Muscle layer of duodenum (tissue), 2 donors: ENCODE results near the gene NEURL1.

Source experiments
- H3K27ac ChIP-seq: one replicate; pipeline ENCODE4 v1.7.0; 2013; ENCODE audit warnings: mild to moderate bottlenecking, low read length
- H3K27me3 ChIP-seq: one replicate; pipeline ENCODE4 v1.7.0; 2013; ENCODE audit warnings: low read depth, mild to moderate bottlenecking, control low read depth, low read length
- H3K36me3 ChIP-seq, 2 donors: one replicate each; pipeline ENCODE4 v1.7.0; 2013; ENCODE audit warnings: low read length in 2 of 2, control low read depth in 1 of 2, mild to moderate bottlenecking in 1 of 2; ENCODE audit not compliant: insufficient read depth in 2 of 2, control insufficient read depth in 1 of 2
- H3K4me1 ChIP-seq, 2 donors: one replicate each; pipeline ENCODE4 v1.7.0; 2013; ENCODE audit warnings: low read length in 2 of 2, mild to moderate bottlenecking in 2 of 2, control low read depth in 1 of 2, moderate library complexity in 1 of 2; ENCODE audit not compliant: insufficient read depth in 2 of 2, control insufficient read depth in 1 of 2
- H3K4me3 ChIP-seq, 2 donors: one replicate each; pipeline ENCODE4 v1.7.0; 2013; ENCODE audit warnings: low read length in 2 of 2, low read depth in 1 of 2, mild to moderate bottlenecking in 1 of 2
- H3K9me3 ChIP-seq, 2 donors: one replicate each; pipeline ENCODE4 v1.7.0; 2013; ENCODE audit warnings: low read length in 2 of 2, control low read depth in 1 of 2, mild to moderate bottlenecking in 1 of 2; ENCODE audit not compliant: control insufficient read depth in 1 of 2
- donor health status: healthy.

Gene NEURL1

GRCh38 chr10:103493362-103493915 lies at the start of gene NEURL1:
Gene NEURL1 (plus strand): TSS chr10:103493705. CDS start chr10:103494388, 683 bp downstream.
- H3K36me3 ChIP-seq, result no peaks in the 10 kb centered on the region
- H3K4me1 ChIP-seq, result peaks cover 0 to 21% of the 10 kb centered on the region in 2 donors
- H3K4me3 ChIP-seq, result peak within 1 kb of the TSS; percentile 37 to 74
- peaks cover 12% of the 10 kb centered on the region for H3K27me3 ChIP-seq
- no peak within 1 kb of the TSS for H3K27ac ChIP-seq
- H3K9me3 ChIP-seq, result no peaks in the 10 kb centered on the region

- Histone ChIP-seq H3K36me3 (peaks cover 44 to 83% of the 10 kb centered on the region in 2 donors), H3K4me1 (peaks cover 0 to 18% of the 10 kb centered on the region in 2 donors), H3K27ac (no peak overlapping the region), H3K9me3 (no peaks in the 10 kb centered on the region), H3K27me3 (no peaks in the 10 kb centered on the region), H3K4me3 (no peak overlapping the region)
Observed at GRCh38 chr10:103444478-103444877, 49.0 kb upstream of the NEURL1 start.

GRCh38 chr10:103445366-103445765 lies 48.1 kb upstream of the NEURL1 start:
- peak overlapping the region; percentile 69 for H3K27ac ChIP-seq
- no peaks in the 10 kb centered on the region for H3K27me3 ChIP-seq
- H3K9me3 ChIP-seq, result no peaks in the 10 kb centered on the region
- H3K4me3 ChIP-seq, result no peak overlapping the region
- H3K4me1 ChIP-seq, result peaks cover 7 to 26% of the 10 kb centered on the region in 2 donors
- H3K36me3 ChIP-seq, result peaks cover 35 to 79% of the 10 kb centered on the region in 2 donors

- H3K27ac ChIP-seq, result peak overlapping the region; percentile 69
- no peaks in the 10 kb centered on the region for H3K9me3 ChIP-seq
- H3K27me3 ChIP-seq, result no peaks in the 10 kb centered on the region
- peaks cover 12 to 28% of the 10 kb centered on the region in 2 donors for H3K4me1 ChIP-seq
- peaks cover 34 to 73% of the 10 kb centered on the region in 2 donors for H3K36me3 ChIP-seq
- H3K4me3 ChIP-seq, result peak overlapping the region in 1 of 2 donors; percentile 20
Observed at GRCh38 chr10:103445767-103446567, 47.5 kb upstream of the NEURL1 start.

- H3K4me1 ChIP-seq, result peaks cover 12 to 28% of the 10 kb centered on the region in 2 donors
- peaks cover 34 to 61% of the 10 kb centered on the region in 2 donors for H3K36me3 ChIP-seq
- no peaks in the 10 kb centered on the region for H3K9me3 ChIP-seq
- H3K4me3 ChIP-seq, result no peak overlapping the region
- H3K27me3 ChIP-seq, result no peaks in the 10 kb centered on the region
- H3K27ac ChIP-seq, result no peak overlapping the region
Observed at GRCh38 chr10:103447187-103447586, 46.3 kb upstream of the NEURL1 start.

- Histone ChIP-seq H3K27ac (no peak overlapping the region), H3K4me3 (no peak overlapping the region), H3K36me3 (peaks cover 27 to 45% of the 10 kb centered on the region in 2 donors)
Observed at GRCh38 chr10:103448746-103449145, 44.8 kb upstream of the NEURL1 start.

GRCh38 chr10:103449208-103450144 lies 44.0 kb upstream of the NEURL1 start:
- H3K4me1 ChIP-seq, result peaks cover 12 to 28% of the 10 kb centered on the region in 2 donors
- no peaks in the 10 kb centered on the region for H3K27me3 ChIP-seq
- peak overlapping the region in 1 of 2 donors; percentile 77 for H3K4me3 ChIP-seq
- no peak overlapping the region for H3K27ac ChIP-seq
- no peaks in the 10 kb centered on the region for H3K9me3 ChIP-seq
- peaks cover 21 to 38% of the 10 kb centered on the region in 2 donors for H3K36me3 ChIP-seq

More at GRCh38 chr10:103448746-103449145, 44.8 kb upstream of the NEURL1 start:
- no peaks in the 10 kb centered on the region for H3K9me3 ChIP-seq
- no peaks in the 10 kb centered on the region for H3K27me3 ChIP-seq
- peaks cover 12 to 28% of the 10 kb centered on the region in 2 donors for H3K4me1 ChIP-seq

GRCh38 chr10:103450201-103450695 lies 43.3 kb upstream of the NEURL1 start:
- peaks cover 12 to 27% of the 10 kb centered on the region in 2 donors for H3K4me1 ChIP-seq
- peak overlapping the region; percentile 77 to 87 for H3K4me3 ChIP-seq
- H3K9me3 ChIP-seq, result no peaks in the 10 kb centered on the region
- H3K27ac ChIP-seq, result peak overlapping the region; percentile 93
- no peaks in the 10 kb centered on the region for H3K27me3 ChIP-seq
- peaks cover 13 to 31% of the 10 kb centered on the region in 2 donors for H3K36me3 ChIP-seq

GRCh38 chr10:103451091-103451813 lies 42.3 kb upstream of the NEURL1 start:
- Histone ChIP-seq H3K27me3 (no peaks in the 10 kb centered on the region), H3K36me3 (peaks cover 7 to 21% of the 10 kb centered on the region in 2 donors), H3K27ac (peak overlapping the region; percentile 93), H3K4me3 (peak overlapping the region; percentile 77 to 87), H3K4me1 (peaks cover 12 to 20% of the 10 kb centered on the region in 2 donors), H3K9me3 (no peaks in the 10 kb centered on the region)

- H3K9me3 ChIP-seq, result no peaks in the 10 kb centered on the region
- peak within 1 kb of the TSS; percentile 93 for H3K27ac ChIP-seq
- H3K4me1 ChIP-seq, result peaks cover 12 to 20% of the 10 kb centered on the region in 2 donors
- H3K36me3 ChIP-seq, result peaks cover 7 to 18% of the 10 kb centered on the region in 2 donors
- H3K27me3 ChIP-seq, result no peaks in the 10 kb centered on the region
- H3K4me3 ChIP-seq, result peak within 1 kb of the TSS; percentile 77 to 87
Observed at GRCh38 chr10:103451831-103452505, 41.5 kb upstream of the NEURL1 start, which contains the start of gene CALHM2. Gene CALHM2 (minus strand): TSS chr10:103452370. CDS start chr10:103449941, 2,429 bp downstream.
